Measurements from ENCODE around the gene LHX4.

Gene LHX4

DNA sequence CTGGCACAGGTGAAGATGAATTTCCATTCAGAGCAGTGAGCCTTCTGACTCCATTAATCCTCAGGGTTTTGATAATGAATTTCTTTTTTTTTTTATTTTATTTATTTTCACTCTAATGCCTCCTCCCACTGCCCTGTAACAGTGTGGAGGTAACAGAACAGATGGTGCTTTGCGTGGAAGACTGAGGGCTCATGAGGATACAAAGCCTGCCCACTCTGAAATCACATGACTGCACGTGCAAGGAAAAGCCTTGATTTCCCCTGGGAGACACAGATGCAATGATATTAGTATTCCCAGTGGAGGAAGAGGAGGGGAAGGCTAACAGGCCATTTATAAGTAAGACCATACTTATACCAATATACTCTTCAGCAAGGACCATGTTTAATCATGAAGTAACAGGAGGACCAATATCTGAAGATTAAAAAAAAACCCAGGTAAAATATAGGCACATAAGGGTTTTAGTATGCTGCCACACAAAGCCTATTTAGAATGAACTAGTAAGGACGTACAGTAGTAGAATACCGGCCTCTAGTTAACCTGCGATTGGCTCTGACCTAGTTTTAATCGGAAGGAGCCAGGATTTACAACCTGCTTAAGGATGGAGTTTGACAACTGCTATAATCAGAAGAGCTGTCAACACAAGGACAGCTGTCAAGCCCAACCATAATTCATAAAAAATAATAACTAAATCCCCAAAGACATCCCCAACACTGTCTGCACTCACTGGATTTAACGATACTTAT is 69.6 kb downstream of the LHX4 start:
- no peak for DNase-seq (ENCODE audit: low read depth in 3 of 3)

- DNase-seq (ENCODE audit: low read depth in 3 of 3): no peak
Observed at GRCh38 chr1:180301135-180301742, 71.2 kb downstream of the LHX4 start.

- no peak for DNase-seq (ENCODE audit: low read depth in 3 of 3)
Observed at GRCh38 chr1:180309338-180309737, 79.3 kb downstream of the LHX4 start.

- DNase-seq (ENCODE audit: low read depth in 3 of 3): no peak
Observed at GRCh38 chr1:180310095-180310494, 80.0 kb downstream of the LHX4 start.

- no peak for DNase-seq (ENCODE audit: low read depth in 3 of 3)
Observed at GRCh38 chr1:180311011-180311730, 81.1 kb downstream of the LHX4 start.

DNA sequence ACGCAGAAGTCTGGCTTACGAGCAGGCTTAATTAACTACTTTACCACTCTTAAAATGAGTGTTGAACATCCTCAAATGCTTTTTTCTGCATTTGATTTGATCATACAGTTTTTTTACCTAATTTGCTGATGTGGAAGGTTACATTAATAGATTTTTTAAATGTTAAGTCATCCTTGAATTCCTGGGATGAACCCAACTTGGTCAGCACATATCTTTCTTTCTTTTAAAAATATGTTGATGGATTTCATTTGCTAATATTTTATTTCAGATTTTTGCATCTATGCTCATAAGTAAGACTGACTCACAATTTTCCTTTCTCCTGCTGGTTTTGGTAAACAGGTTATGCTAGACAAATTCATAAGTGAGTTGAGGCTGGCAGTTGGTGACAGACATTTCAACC is 82.9 kb downstream of the LHX4 start:
- DNase-seq (ENCODE audit: low read depth in 3 of 3): no peak

DNA sequence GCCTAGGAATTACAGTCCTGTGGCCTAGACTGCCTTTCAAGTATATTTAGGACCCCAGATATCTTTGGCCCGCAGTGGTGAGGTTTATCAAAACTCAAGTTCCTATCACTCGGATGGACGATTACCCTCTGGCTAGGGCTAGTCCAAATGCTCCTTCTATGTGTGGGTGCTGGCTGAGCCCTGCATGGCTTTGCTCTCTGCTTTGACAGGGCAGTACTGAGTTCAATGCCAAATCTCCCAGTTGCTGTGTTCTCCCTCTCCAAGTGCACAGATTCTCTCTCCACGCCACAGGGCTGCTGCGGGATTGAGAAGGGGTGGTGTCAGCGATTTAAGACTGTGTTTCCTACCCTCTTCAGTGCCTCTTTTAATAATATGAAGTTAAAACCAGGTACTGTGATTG is 97.0 kb downstream of the LHX4 start:
- no peak for DNase-seq (ENCODE audit: low read depth in 3 of 3)

All from stimulated activated CD4-positive, alpha-beta T cell treated with anti-CD3 and anti-CD28 coated beads, TNF-alpha, amount 100 ng/mL, for 24 hours (primary cell).